ENCODE results near the gene SLC41A2.

SLC41A2 gene

GRCh38 chr12:104933778-104934177, 24.3 kb downstream of the SLC41A2 start:
- Histone ChIP-seq H3K9ac (ENCODE audit: low read depth in 1 of 2, low read length in 2 of 2) (no peak overlapping the region), H3K36me3 (ENCODE audit: control insufficient read depth in 2 of 2, insufficient read depth in 2 of 2, low read length in 2 of 2) (no peaks in the 10 kb centered on the region)

DNA sequence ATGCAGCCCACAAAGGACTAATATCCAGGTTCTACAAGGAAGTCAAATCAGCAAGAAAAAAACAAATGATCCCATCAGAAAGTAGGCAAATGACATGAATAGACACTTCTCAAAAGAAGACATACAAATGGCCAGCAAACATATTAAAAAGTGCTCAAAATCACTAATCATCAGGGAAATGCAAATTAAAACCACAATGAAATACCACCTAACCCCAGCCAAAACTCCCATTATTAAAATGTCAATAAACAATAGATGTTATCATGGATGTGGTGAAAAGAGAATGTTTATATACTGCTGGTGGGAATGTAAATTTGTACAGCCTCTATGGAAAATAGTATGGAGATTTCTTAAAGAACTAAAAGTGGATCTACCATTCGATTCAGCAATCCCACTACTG, 25.0 kb downstream of the SLC41A2 start:
- H3K27me3 ChIP-seq (ENCODE audit: control insufficient read depth in 2 of 2, insufficient read depth in 2 of 2, low read length in 2 of 2) = no peaks in the 10 kb centered on the region
- H3K36me3 ChIP-seq (ENCODE audit: control insufficient read depth in 2 of 2, insufficient read depth in 2 of 2, low read length in 2 of 2) = peaks cover 0 to 1% of the 10 kb centered on the region in 2 donors
- no peak overlapping the region for H3K4me3 ChIP-seq (ENCODE audit: low read length in 2 of 2)
- peaks cover 0 to 2% of the 10 kb centered on the region in 2 donors for H3K4me1 ChIP-seq (ENCODE audit: control insufficient read depth in 2 of 2, insufficient read depth in 2 of 2, low read length in 2 of 2)
- no peak overlapping the region for H3K27ac ChIP-seq (ENCODE audit: low read depth in 2 of 2, low read length in 2 of 2)
- no peaks in the 10 kb centered on the region for H3K9me3 ChIP-seq (ENCODE audit: control insufficient read depth in 2 of 2, low read length in 2 of 2)
- H3K9ac ChIP-seq (ENCODE audit: low read depth in 1 of 2, low read length in 2 of 2) = no peak overlapping the region

More at GRCh38 chr12:104933778-104934177, 24.3 kb downstream of the SLC41A2 start:
- no peaks in the 10 kb centered on the region for H3K9me3 ChIP-seq (ENCODE audit: control insufficient read depth in 2 of 2, low read length in 2 of 2)
- no peak overlapping the region for H3K4me3 ChIP-seq (ENCODE audit: low read length in 2 of 2)
- H3K4me1 ChIP-seq (ENCODE audit: control insufficient read depth in 2 of 2, insufficient read depth in 2 of 2, low read length in 2 of 2) = peaks cover 0 to 2% of the 10 kb centered on the region in 2 donors
- no peaks in the 10 kb centered on the region for H3K27me3 ChIP-seq (ENCODE audit: control insufficient read depth in 2 of 2, insufficient read depth in 2 of 2, low read length in 2 of 2)
- no peak overlapping the region for H3K27ac ChIP-seq (ENCODE audit: low read depth in 2 of 2, low read length in 2 of 2)

GRCh38 chr12:104930388-104931326, 27.4 kb downstream of the SLC41A2 start:
- H3K4me3 ChIP-seq (ENCODE audit: low read length in 2 of 2) = no peak overlapping the region
- H3K4me1 ChIP-seq (ENCODE audit: control insufficient read depth in 2 of 2, insufficient read depth in 2 of 2, low read length in 2 of 2) = peaks cover 2 to 5% of the 10 kb centered on the region in 2 donors
- no peak overlapping the region for H3K9ac ChIP-seq (ENCODE audit: low read depth in 1 of 2, low read length in 2 of 2)
- no peaks in the 10 kb centered on the region for H3K9me3 ChIP-seq (ENCODE audit: control insufficient read depth in 2 of 2, low read length in 2 of 2)
- H3K27me3 ChIP-seq (ENCODE audit: control insufficient read depth in 2 of 2, insufficient read depth in 2 of 2, low read length in 2 of 2) = no peaks in the 10 kb centered on the region
- no peak overlapping the region for H3K27ac ChIP-seq (ENCODE audit: low read depth in 2 of 2, low read length in 2 of 2)
- H3K36me3 ChIP-seq (ENCODE audit: control insufficient read depth in 2 of 2, insufficient read depth in 2 of 2, low read length in 2 of 2) = peaks cover 0 to 5% of the 10 kb centered on the region in 2 donors

GRCh38 chr12:104929977-104930376, 28.1 kb downstream of the SLC41A2 start:
- H3K27me3 ChIP-seq (ENCODE audit: control insufficient read depth in 2 of 2, insufficient read depth in 2 of 2, low read length in 2 of 2) = no peaks in the 10 kb centered on the region
- no peak overlapping the region for H3K27ac ChIP-seq (ENCODE audit: low read depth in 2 of 2, low read length in 2 of 2)
- no peaks in the 10 kb centered on the region for H3K9me3 ChIP-seq (ENCODE audit: control insufficient read depth in 2 of 2, low read length in 2 of 2)
- no peak overlapping the region for H3K4me3 ChIP-seq (ENCODE audit: low read length in 2 of 2)
- H3K4me1 ChIP-seq (ENCODE audit: control insufficient read depth in 2 of 2, insufficient read depth in 2 of 2, low read length in 2 of 2) = peaks cover 2 to 6% of the 10 kb centered on the region in 2 donors
- H3K9ac ChIP-seq (ENCODE audit: low read depth in 1 of 2, low read length in 2 of 2) = no peak overlapping the region
- peaks cover 0 to 5% of the 10 kb centered on the region in 2 donors for H3K36me3 ChIP-seq (ENCODE audit: control insufficient read depth in 2 of 2, insufficient read depth in 2 of 2, low read length in 2 of 2)

GRCh38 chr12:104929368-104929767, 28.7 kb downstream of the SLC41A2 start:
- Histone ChIP-seq H3K4me1 (ENCODE audit: control insufficient read depth in 2 of 2, insufficient read depth in 2 of 2, low read length in 2 of 2) (peaks cover 2 to 6% of the 10 kb centered on the region in 2 donors), H3K36me3 (ENCODE audit: control insufficient read depth in 2 of 2, insufficient read depth in 2 of 2, low read length in 2 of 2) (peaks cover 0 to 5% of the 10 kb centered on the region in 2 donors), H3K27ac (ENCODE audit: low read depth in 2 of 2, low read length in 2 of 2) (no peak overlapping the region), H3K27me3 (ENCODE audit: control insufficient read depth in 2 of 2, insufficient read depth in 2 of 2, low read length in 2 of 2) (no peaks in the 10 kb centered on the region), H3K4me3 (ENCODE audit: low read length in 2 of 2) (no peak overlapping the region), H3K9ac (ENCODE audit: low read depth in 1 of 2, low read length in 2 of 2) (no peak overlapping the region), H3K9me3 (ENCODE audit: control insufficient read depth in 2 of 2, low read length in 2 of 2) (no peaks in the 10 kb centered on the region)

DNA sequence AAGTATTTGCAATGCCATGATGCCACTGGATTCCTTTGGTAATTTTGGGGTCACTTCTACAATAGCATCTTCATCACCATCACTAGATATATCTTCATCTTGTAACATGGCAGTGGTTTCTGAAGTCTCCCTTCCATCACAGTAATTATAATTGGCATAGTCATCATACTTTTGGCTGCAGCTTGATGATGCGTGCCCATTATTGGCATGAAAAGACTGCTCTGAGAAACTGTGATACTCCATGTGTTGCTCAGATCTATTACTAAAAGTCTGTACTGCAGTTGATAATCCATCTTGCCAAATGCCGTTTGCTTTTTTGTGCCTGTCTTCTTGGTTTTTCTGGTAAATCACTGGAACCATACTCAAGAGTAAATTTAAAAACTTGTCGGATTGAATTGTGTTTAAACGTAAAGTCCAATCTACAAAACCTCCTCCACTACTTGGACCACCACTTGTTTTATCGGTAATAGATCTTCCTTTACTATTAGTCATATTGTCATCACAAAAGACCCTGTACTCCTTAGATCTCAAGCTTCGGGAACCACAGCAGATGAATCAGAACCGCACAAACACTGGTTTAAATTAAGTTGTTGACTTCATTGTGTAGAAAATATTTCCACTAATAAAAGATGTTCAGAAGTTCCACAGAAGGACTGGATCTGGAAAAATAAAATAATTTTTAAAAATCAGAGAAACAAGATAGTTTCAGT, 29.9 kb downstream of the SLC41A2 start:
- Histone ChIP-seq H3K36me3 (ENCODE audit: control insufficient read depth in 2 of 2, insufficient read depth in 2 of 2, low read length in 2 of 2) (peaks cover 0 to 5% of the 10 kb centered on the region in 2 donors), H3K27me3 (ENCODE audit: control insufficient read depth in 2 of 2, insufficient read depth in 2 of 2, low read length in 2 of 2) (no peaks in the 10 kb centered on the region), H3K27ac (ENCODE audit: low read depth in 2 of 2, low read length in 2 of 2) (no peak overlapping the region), H3K4me3 (ENCODE audit: low read length in 2 of 2) (no peak overlapping the region), H3K9me3 (ENCODE audit: control insufficient read depth in 2 of 2, low read length in 2 of 2) (no peaks in the 10 kb centered on the region), H3K9ac (ENCODE audit: low read depth in 1 of 2, low read length in 2 of 2) (no peak overlapping the region), H3K4me1 (ENCODE audit: control insufficient read depth in 2 of 2, insufficient read depth in 2 of 2, low read length in 2 of 2) (peaks cover 2 to 6% of the 10 kb centered on the region in 2 donors)

DNA sequence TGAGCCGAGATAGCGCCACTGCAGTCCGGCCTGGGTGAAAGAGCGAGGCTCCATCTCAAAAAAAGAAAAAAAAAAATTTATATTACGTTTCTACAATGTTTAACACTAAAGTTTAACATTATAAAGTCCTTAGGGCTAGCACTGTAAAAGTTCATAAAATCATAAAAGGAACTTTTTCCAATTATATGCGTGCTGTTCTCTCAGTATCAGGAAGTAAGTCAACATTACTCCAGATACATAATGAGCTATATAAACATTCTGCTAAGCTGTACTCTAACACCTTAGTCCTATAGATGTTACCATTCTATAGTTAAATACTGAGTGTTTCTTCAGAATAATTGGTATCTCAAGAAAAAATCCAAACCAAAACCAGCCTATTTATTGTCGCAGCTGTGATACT, 32.6 kb downstream of the SLC41A2 start:
- Histone ChIP-seq H3K27me3 (ENCODE audit: control insufficient read depth in 2 of 2, insufficient read depth in 2 of 2, low read length in 2 of 2) (no peaks in the 10 kb centered on the region), H3K9me3 (ENCODE audit: control insufficient read depth in 2 of 2, low read length in 2 of 2) (no peaks in the 10 kb centered on the region), H3K4me3 (ENCODE audit: low read length in 2 of 2) (peak overlapping the region in 1 of 2 donors; percentile 20), H3K27ac (ENCODE audit: low read depth in 2 of 2, low read length in 2 of 2) (no peak overlapping the region), H3K4me1 (ENCODE audit: control insufficient read depth in 2 of 2, insufficient read depth in 2 of 2, low read length in 2 of 2) (peaks cover 2 to 6% of the 10 kb centered on the region in 2 donors), H3K36me3 (ENCODE audit: control insufficient read depth in 2 of 2, insufficient read depth in 2 of 2, low read length in 2 of 2) (peaks cover 0 to 5% of the 10 kb centered on the region in 2 donors), H3K9ac (ENCODE audit: low read depth in 1 of 2, low read length in 2 of 2) (no peak overlapping the region)

DNA sequence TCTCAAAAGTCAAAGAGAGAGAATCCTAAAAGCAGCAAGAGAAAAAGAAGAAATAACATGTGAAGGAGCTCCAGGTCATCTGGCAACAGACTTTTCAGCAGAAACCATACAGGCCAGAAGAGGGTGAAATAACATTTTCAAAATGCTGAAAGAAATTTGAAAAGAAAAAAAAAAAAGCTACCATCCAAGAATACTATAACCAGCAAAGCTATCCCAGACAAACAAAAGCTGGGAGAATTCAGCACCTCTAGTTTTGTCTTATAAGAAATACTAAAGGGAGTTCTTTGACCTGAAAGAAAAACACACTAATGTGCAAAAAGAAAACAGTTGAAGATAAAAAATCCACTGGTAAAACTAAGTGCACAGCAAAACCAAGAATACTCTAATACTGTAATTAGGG, 36.8 kb downstream of the SLC41A2 start:
- H3K27ac ChIP-seq (ENCODE audit: low read depth in 2 of 2, low read length in 2 of 2) = no peak overlapping the region

GRCh38 chr12:104911942-104912341, 46.1 kb downstream of the SLC41A2 start:
- H3K27me3 ChIP-seq (ENCODE audit: control insufficient read depth in 2 of 2, insufficient read depth in 2 of 2, low read length in 2 of 2) = no peaks in the 10 kb centered on the region
- no peaks in the 10 kb centered on the region for H3K36me3 ChIP-seq (ENCODE audit: control insufficient read depth in 2 of 2, insufficient read depth in 2 of 2, low read length in 2 of 2)
- H3K4me1 ChIP-seq (ENCODE audit: control insufficient read depth in 2 of 2, insufficient read depth in 2 of 2, low read length in 2 of 2) = no peaks in the 10 kb centered on the region
- H3K27ac ChIP-seq (ENCODE audit: low read depth in 2 of 2, low read length in 2 of 2) = no peak overlapping the region
- H3K9me3 ChIP-seq (ENCODE audit: control insufficient read depth in 2 of 2, low read length in 2 of 2) = no peaks in the 10 kb centered on the region
- no peak overlapping the region for H3K9ac ChIP-seq (ENCODE audit: low read depth in 1 of 2, low read length in 2 of 2)
- H3K4me3 ChIP-seq (ENCODE audit: low read length in 2 of 2) = no peak overlapping the region

More for the DNA sequence above, 36.8 kb downstream of the SLC41A2 start:
- Histone ChIP-seq H3K9ac (ENCODE audit: low read depth in 1 of 2, low read length in 2 of 2) (no peak overlapping the region), H3K27me3 (ENCODE audit: control insufficient read depth in 2 of 2, insufficient read depth in 2 of 2, low read length in 2 of 2) (no peaks in the 10 kb centered on the region), H3K9me3 (ENCODE audit: control insufficient read depth in 2 of 2, low read length in 2 of 2) (no peaks in the 10 kb centered on the region), H3K4me3 (ENCODE audit: low read length in 2 of 2) (no peak overlapping the region), H3K36me3 (ENCODE audit: control insufficient read depth in 2 of 2, insufficient read depth in 2 of 2, low read length in 2 of 2) (no peaks in the 10 kb centered on the region), H3K4me1 (ENCODE audit: control insufficient read depth in 2 of 2, insufficient read depth in 2 of 2, low read length in 2 of 2) (peaks cover 0 to 6% of the 10 kb centered on the region in 2 donors)
